Stimulated activated naive B cell treated with anti-CD40 and anti-IgM and Interleukin-4, amounts not matched to agents 10 μg/mL and 1 μg/mL and 100 μg/mL, for 72 hours (primary cell): ENCODE data around the gene GADD45B.
"Not testable (repeated sequence)": the region's sequence is repeated elsewhere in the genome, so short reads cannot be mapped to it uniquely, and the experiment has no call there.

Experiments used
- ATAC-seq, 2 donors: fragments of 150-1000 bp; cut with Tn5 transposase; replicated peaks; 2 replicates each; pipeline ENCODE4 v1.10.0; 2021; ENCODE audit warnings: moderate library complexity in 1 of 2
- DNase-seq: peaks from one replicate; pipeline ENCODE4 v3.0.0; 2021
- H3K27ac Mint-ChIP-seq: one replicate; pipeline ENCODE4 v1.8.0; 2022; ENCODE audit warnings: mild to moderate bottlenecking, mixed read lengths
- H3K27me3 Mint-ChIP-seq, 2 donors: one replicate each; pipeline ENCODE4 v1.8.0; 2022; ENCODE audit warnings: mixed read lengths in 2 of 2
- H3K36me3 Mint-ChIP-seq, 2 donors: one replicate each; pipeline ENCODE4 v1.8.0; 2022; ENCODE audit warnings: mixed read lengths in 2 of 2, mild to moderate bottlenecking in 1 of 2
- H3K4me1 Mint-ChIP-seq, 2 donors: one replicate each; pipeline ENCODE4 v1.8.0; 2022; ENCODE audit warnings: mixed read lengths in 2 of 2, mild to moderate bottlenecking in 1 of 2
- H3K4me3 Mint-ChIP-seq, 2 donors: one replicate each; pipeline ENCODE4 v1.8.0; 2022; ENCODE audit warnings: mild to moderate bottlenecking in 2 of 2, mixed read lengths in 2 of 2, moderate library complexity in 1 of 2
- H3K9me3 Mint-ChIP-seq, 2 donors: one replicate each; pipeline ENCODE4 v1.8.0; 2022; ENCODE audit warnings: mixed read lengths in 2 of 2, mild to moderate bottlenecking in 1 of 2

The GADD45B gene

DNA sequence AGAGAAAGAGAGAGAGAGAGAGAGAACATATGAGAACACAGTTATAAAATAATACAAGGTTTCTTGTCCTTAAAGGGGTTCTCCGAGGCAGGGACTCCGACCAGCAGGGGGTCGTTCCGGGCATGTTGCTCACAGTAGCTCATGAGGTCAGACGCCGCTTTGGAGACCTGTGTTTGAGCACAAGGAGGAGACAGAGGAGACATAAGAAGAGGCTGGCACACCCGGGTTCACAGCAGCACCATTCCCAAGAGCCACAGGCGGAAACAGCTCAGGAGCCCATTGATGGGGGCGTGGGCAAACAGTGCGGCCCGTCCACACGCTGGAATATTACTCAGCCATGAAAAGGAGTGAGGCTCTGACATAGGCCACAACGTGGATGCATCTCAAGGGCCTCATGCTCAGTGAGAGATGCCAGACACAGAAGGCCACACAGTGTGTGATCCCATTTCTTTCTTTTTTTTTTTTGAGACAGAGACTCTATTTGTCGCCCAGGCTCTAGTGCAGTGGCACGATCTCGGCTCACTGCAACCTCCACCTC lies 39.1 kb downstream of the GADD45B start:
- Mint-ChIP-seq H3K9me3 (no peaks in the 10 kb centered on the region), H3K27ac (no peak overlapping the region), H3K4me3 (no peak overlapping the region), H3K27me3 (no peaks in the 10 kb centered on the region), H3K4me1 (peaks cover 5 to 7% of the 10 kb centered on the region in 2 donors), H3K36me3 (peaks cover 7 to 8% of the 10 kb centered on the region in 2 donors)
- ATAC-seq: no peak
- DNase-seq: no peak

DNA sequence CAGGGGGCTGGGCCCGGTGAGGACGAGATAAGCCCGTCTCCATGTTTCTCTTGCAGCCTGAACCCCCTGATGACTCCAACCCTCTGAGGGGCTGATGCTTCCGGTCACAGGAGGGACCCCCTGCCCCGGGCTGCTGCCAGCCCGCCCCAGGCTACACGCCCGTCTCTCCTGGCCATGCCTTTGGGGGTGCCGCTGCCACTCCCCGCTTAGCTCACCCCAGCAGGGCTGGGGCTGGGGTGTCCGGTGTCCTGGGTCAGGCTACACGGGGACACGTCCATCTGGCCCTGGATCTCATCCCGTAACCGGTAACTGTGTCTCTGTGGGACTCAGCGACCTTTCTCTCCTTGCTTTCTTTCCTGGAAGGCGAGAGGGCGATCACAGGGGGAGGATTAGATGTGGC lies 40.8 kb downstream of the GADD45B start:
- Mint-ChIP-seq H3K36me3 (peaks cover 11 to 14% of the 10 kb centered on the region in 2 donors), H3K27me3 (no peaks in the 10 kb centered on the region), H3K9me3 (no peaks in the 10 kb centered on the region), H3K27ac (no peak overlapping the region), H3K4me3 (no peak overlapping the region), H3K4me1 (peaks cover under 1 to 2% of the 10 kb centered on the region in 2 donors)
- DNase-seq (no peak), ATAC-seq (no peak)

DNA sequence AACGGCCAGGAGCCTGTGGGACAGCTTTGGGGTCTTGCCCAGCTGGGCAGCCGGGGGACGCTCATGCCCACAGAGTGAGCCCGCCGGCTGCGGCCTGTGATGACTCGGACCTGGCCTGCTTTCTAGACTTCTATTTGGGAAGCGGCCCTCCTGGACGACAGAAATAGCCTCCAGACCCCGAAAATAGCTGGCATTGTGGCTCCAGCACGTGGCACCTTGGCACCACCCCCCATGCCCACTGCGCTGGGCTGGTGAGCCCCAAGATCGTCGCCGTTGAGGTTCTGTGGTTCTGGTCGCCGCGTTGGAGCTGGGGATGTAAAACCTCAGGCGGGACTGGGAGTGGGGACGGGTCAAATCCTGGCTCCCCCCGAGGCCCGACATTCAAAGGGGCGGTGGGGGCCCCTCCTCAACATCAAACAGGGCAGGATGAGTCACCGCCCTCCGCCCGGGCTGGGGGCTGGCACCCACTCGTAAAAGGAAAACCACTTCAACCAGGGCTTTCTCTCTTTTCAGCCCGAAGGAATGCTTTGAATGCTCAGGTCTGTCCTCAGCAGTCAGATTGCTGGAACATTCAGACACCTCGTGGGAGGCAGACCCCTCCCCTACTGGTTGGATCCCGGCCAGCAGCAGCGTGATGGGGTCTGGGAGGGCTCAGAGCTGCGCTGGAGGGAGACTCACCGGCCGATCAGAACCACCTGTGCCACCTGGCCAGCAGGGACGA lies 42.1 kb downstream of the GADD45B start:
- ATAC-seq: no peak
- H3K36me3 Mint-ChIP-seq: peaks cover 9 to 14% of the 10 kb centered on the region in 2 donors
- H3K9me3 Mint-ChIP-seq: no peaks in the 10 kb centered on the region
- H3K4me1 Mint-ChIP-seq: peaks cover 8 to 9% of the 10 kb centered on the region in 2 donors
- H3K27ac Mint-ChIP-seq: peak overlapping the region; percentile 42
- H3K27me3 Mint-ChIP-seq: no peaks in the 10 kb centered on the region
- H3K4me3 Mint-ChIP-seq: no peak overlapping the region
- DNase-seq: no peak

DNA sequence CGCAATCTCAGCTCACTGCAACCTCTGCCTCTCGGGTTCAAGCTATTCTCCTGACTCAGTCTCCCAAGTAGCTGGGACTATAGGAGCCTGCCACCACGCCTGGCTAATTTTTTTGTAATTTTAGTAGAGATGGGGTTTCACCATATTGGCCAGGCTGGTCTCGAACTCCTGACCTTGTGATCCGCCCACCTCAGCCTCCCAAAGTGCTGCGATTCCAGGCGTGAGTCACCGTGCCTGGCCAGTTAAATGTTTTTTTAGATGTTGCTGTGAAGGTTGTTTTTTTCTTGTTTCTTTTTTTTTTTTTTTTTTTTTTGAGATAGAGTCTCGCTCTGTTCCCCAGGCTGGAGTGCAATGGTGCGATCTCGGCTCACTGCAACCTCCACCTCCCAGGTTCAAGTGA lies 42.9 kb downstream of the GADD45B start:
- H3K4me3 Mint-ChIP-seq: not testable (repeated sequence)

DNA sequence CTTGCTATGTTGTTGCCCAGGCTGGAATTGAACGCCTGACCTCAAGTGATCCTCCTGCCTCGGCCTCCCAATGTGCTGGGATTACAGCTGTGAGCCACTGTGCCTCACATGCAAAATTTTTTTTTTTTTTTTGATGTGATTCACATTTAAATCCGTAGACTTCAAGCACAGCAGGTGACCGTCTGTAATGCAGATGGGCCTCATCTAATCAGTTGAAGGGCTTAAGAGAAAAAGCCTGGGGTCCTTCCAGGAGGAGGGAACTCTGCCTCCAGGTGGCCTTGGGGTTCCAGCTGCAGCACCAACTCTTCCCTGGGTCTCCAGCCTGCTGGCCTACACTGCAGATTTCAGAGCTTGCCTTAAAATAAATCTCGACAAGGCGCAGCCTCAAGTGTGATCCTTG lies 43.6 kb downstream of the GADD45B start:
- no peak for DNase-seq
- H3K27me3 Mint-ChIP-seq: no peaks in the 10 kb centered on the region
- H3K4me3 Mint-ChIP-seq: no peak overlapping the region
- peaks cover 8 to 9% of the 10 kb centered on the region in 2 donors for H3K4me1 Mint-ChIP-seq
- ATAC-seq: no peak
- H3K36me3 Mint-ChIP-seq: peaks cover 9 to 14% of the 10 kb centered on the region in 2 donors
- H3K27ac Mint-ChIP-seq: no peak overlapping the region
- H3K9me3 Mint-ChIP-seq: no peaks in the 10 kb centered on the region

More for the DNA sequence above, 42.9 kb downstream of the GADD45B start:
- not testable (repeated sequence) for H3K27me3 Mint-ChIP-seq, DNase-seq, H3K9me3 Mint-ChIP-seq, H3K4me1 Mint-ChIP-seq, ATAC-seq, H3K27ac Mint-ChIP-seq
- peaks cover 9 to 14% of the 10 kb centered on the region in 2 donors for H3K36me3 Mint-ChIP-seq

DNA sequence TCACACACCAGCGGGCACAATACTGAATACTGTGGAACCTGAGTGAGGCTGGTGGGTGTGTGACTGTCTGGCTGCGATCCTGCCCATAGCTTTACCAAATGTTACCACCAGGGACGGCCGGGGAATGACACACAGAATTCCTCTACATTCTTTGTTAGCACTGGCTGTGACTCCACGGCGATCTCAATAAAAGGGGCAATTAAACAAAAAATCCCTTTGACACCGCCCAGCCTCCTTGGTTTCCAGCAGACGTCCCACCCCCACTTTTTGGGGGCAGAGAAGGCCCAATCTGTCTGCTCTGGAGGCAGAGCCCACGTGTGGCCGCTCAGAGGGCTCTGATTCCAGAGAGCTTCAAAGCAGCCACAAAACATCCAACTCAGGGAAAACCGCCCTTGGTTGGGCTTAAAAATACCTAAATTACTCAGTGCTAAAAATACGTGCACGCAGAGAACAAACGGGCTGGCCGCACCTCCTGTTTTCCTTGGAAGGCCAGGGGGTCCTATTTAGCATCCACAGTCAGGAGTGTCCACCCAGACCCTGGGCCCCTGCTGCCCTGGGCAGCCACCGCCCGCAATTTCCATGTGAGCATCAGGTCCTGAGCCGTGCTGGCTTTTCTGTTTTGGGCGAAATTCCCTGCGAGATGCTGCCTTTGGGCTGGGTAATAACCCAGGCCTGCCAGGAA lies 47.8 kb downstream of the GADD45B start:
- no peak for DNase-seq
- no peaks in the 10 kb centered on the region for H3K27me3 Mint-ChIP-seq
- H3K9me3 Mint-ChIP-seq: no peaks in the 10 kb centered on the region
- no peak overlapping the region for H3K4me3 Mint-ChIP-seq
- H3K4me1 Mint-ChIP-seq: peaks cover 8 to 9% of the 10 kb centered on the region in 2 donors
- ATAC-seq: no peak
- H3K36me3 Mint-ChIP-seq: peaks cover 3 to 9% of the 10 kb centered on the region in 2 donors
- H3K27ac Mint-ChIP-seq: no peak overlapping the region

DNA sequence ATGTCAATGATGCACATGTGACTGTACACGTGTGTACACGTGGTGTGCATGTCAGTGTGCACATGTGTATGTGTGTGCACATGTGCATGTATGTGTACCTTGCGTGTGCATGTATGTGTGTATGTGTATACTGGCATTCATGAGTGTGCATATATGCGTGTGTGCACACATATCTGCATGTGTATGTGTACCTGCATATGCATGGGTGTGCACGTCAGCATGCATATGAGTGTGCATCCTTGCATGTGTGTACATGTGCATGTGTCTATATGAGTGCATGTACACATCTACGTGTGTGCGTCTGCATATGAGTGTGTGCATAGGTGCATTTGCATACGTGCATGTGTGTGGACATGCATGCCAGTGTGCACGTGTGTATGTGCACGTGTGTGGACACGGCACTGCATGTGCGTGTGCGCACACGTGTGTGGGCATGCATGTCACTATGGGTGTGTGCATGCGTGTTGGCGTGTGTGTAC lies 48.5 kb downstream of the GADD45B start:
- Mint-ChIP-seq H3K27ac (no peak overlapping the region), H3K4me3 (no peak overlapping the region), H3K9me3 (no peaks in the 10 kb centered on the region), H3K36me3 (peaks cover 3 to 9% of the 10 kb centered on the region in 2 donors), H3K4me1 (peaks cover 8 to 9% of the 10 kb centered on the region in 2 donors), H3K27me3 (no peaks in the 10 kb centered on the region)
- no peak for DNase-seq
- ATAC-seq: no peak

DNA sequence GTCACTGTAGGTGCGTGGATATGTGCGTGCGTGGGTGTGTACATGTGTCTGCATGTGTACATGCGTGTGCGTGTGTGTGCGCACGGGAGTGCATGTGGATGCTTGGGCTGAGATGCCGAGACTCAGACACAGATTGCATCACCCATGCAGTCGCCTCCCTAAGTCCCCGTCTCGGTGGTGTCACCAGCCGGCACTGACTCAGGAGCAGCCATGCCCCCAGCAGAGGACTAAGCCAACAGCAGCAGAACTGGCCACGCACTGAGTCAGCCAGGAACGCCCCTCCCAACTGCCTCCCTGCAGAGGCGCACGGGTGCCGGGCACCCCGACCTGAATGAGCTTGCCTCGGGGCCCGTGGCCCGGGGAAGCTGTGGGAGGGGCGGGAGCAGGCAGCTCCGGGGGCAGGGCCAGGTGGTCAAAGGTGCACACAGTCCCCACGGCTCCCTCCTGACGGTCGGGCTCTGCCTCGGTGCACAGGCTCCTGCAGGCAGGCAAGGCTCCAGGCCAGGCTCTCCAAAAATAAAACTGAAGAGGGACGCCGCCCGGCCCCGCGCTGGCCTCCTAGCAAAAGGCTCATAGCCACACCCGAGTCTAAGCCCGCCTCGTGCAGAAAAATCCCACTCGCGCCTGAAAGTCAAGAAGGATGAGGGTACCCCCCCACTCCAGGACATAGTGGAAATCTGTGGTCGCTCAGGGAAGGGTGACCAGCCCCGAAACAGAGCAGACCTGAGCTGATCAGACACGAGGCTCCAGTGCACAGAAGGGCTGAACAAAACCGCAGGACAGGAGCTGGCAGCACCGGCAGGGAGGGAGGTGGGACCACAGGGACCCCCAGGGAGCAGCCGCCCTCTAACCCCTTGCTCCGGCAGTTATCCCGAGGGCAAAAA lies 49.2 kb downstream of the GADD45B start:
- ATAC-seq (no peak), DNase-seq (no peak)
- Mint-ChIP-seq H3K9me3 (no peaks in the 10 kb centered on the region), H3K27ac (no peak overlapping the region), H3K36me3 (peaks cover 3 to 7% of the 10 kb centered on the region in 2 donors), H3K27me3 (no peaks in the 10 kb centered on the region), H3K4me3 (no peak overlapping the region), H3K4me1 (peaks cover 8 to 9% of the 10 kb centered on the region in 2 donors)

DNA sequence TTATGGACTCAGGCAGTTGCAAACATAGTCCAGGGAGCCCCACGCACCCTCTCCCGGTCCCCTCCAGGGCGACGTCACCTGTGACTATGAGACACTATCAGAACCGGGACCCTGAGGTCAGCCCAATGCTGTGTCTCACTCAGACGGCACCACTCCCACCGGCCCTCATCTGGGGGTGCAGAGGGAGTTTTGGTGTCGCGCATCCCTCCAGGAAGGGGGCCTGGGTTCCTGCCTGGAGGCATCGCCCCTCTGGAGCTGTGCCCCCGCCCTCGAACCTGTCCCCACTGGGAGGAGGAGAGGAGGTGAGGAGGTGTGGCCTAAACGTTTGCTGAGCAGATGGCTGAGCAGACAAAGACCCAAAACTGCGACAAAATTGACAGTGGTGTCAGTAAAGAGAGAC lies 51.2 kb downstream of the GADD45B start:
- peaks cover 3% of the 10 kb centered on the region in 2 donors for H3K4me1 Mint-ChIP-seq
- H3K36me3 Mint-ChIP-seq: peaks cover 2% of the 10 kb centered on the region in 2 donors
- H3K4me3 Mint-ChIP-seq: no peak overlapping the region
- no peaks in the 10 kb centered on the region for H3K9me3 Mint-ChIP-seq
- H3K27me3 Mint-ChIP-seq: no peaks in the 10 kb centered on the region
- ATAC-seq (no peak), DNase-seq (no peak)
- H3K27ac Mint-ChIP-seq: no peak overlapping the region

DNA sequence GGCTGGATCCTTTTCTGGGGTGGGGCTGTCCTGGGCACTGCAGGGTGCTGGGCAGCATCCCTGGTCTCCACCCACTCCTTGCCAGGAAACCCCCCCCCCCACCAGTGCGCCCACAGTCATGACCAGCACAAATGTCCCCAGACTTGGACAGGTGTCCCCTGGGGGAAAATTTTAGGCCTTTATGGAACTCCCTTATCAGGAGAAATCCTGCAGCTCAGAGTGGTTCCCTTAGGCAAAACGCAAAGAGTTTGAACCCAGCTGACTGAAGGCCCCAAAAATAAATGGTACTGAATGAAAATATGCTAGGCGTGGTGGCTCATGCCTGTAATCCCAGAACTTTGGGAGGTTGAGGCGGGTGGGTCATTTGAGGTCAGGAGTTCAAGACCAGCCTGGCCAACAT lies 51.8 kb downstream of the GADD45B start:
- no peak for ATAC-seq
- no peaks in the 10 kb centered on the region for H3K27me3 Mint-ChIP-seq

More for the DNA sequence above, 51.8 kb downstream of the GADD45B start:
- Mint-ChIP-seq H3K4me1 (peaks cover 0 to 5% of the 10 kb centered on the region in 2 donors), H3K36me3 (peaks cover 4% of the 10 kb centered on the region in 2 donors), H3K4me3 (no peak overlapping the region), H3K27ac (no peak overlapping the region), H3K9me3 (no peaks in the 10 kb centered on the region)
- DNase-seq: no peak
